GM18909 (cell line): ENCODE measurements around the gene SPRYD7.
A peak's percentile ranks its signal among the peaks of the same experiment; 100 is the strongest.
"Not testable (repeated sequence)": the region's sequence is repeated elsewhere in the genome, so short reads cannot be mapped to it uniquely, and the experiment has no call there.

Experiments
- ATAC-seq: cut with Tn5 transposase; IDR thresholded peaks from one replicate; pipeline ENCODE4 v1.9.1; 2021; ENCODE audit warnings: mild to moderate bottlenecking; ENCODE audit not compliant: unreplicated experiment, poor library complexity

Gene SPRYD7

GRCh38 chr13:49936075-49936967, at the start of gene SPRYD7:
SPRYD7 (minus strand) TSS chr13:49936340; CDS start chr13:49936235, 105 bp downstream.
- ATAC-seq: peak; percentile 98

- no peak for ATAC-seq
Observed at GRCh38 chr13:49985129-49985528, 49.0 kb upstream of the SPRYD7 start.

- ATAC-seq: no peak
Observed at GRCh38 chr13:49980266-49980665, 44.1 kb upstream of the SPRYD7 start.

- ATAC-seq: no peak
Observed at GRCh38 chr13:49977992-49978391, 41.9 kb upstream of the SPRYD7 start.

GRCh38 chr13:49976314-49977258, 40.4 kb upstream of the SPRYD7 start:
- ATAC-seq: peak; percentile 74

GRCh38 chr13:49975826-49976225, 39.7 kb upstream of the SPRYD7 start:
- ATAC-seq: no peak

GRCh38 chr13:49972709-49973108, 36.6 kb upstream of the SPRYD7 start:
- no peak for ATAC-seq

GRCh38 chr13:49967456-49967855, 31.3 kb upstream of the SPRYD7 start:
- no peak for ATAC-seq

GRCh38 chr13:49958321-49958720, 22.2 kb upstream of the SPRYD7 start:
- no peak for ATAC-seq

GRCh38 chr13:49956131-49956530, 20.0 kb upstream of the SPRYD7 start:
- ATAC-seq: no peak

- ATAC-seq: no peak
Observed at GRCh38 chr13:49954674-49955455, 18.7 kb upstream of the SPRYD7 start.

- no peak for ATAC-seq
Observed at GRCh38 chr13:49953560-49953959, 17.4 kb upstream of the SPRYD7 start.

- ATAC-seq: no peak
Observed at GRCh38 chr13:49951754-49952535, 15.8 kb upstream of the SPRYD7 start.

GRCh38 chr13:49948777-49949270, 12.7 kb upstream of the SPRYD7 start:
- not testable (repeated sequence) for ATAC-seq

- no peak for ATAC-seq
Observed at GRCh38 chr13:49939321-49939720, 3.2 kb upstream of the SPRYD7 start.

GRCh38 chr13:49938921-49939320, 2.8 kb upstream of the SPRYD7 start:
- no peak for ATAC-seq

GRCh38 chr13:49938314-49938713, 2.2 kb upstream of the SPRYD7 start:
- ATAC-seq: no peak

GRCh38 chr13:49936968-49937273, 781 bp upstream of the SPRYD7 start:
- no peak for ATAC-seq
